Gastrocnemius medialis (tissue), 4 donors: Measurements from ENCODE around the gene IL12RB2. TPM values are rescaled to one million over a fixed set of nuclear protein-coding genes. Genes with fewer than 3 reads are reported as not detected.

ENCODE experiments used
- ATAC-seq, 2 donors: fragments of 150-250 bp; one replicate each; pipeline ENCODE4 v1.9.1; 2016
- DNase-seq, 2 donors: peaks; one replicate each; pipeline ENCODE4 v3.0.0-alpha.2; 2019
- H3K27ac ChIP-seq, 4 donors: fragments of 200-600 bp; sonication (generic); 1 replicate in 1 of 4; 2 replicates in 3 of 4; pipeline ENCODE4 v1.5.1; 2016 to 2018; ENCODE audit warnings: mild to moderate bottlenecking in 2 of 4, moderate library complexity in 1 of 4
- H3K27me3 ChIP-seq, 3 donors: fragments of 200-600 bp; sonication (generic) in 2 of 3; 1 replicate in 1 of 3; 2 replicates in 2 of 3; pipeline versions ENCODE4 v1.5.1 to v1.6.0; 2016 to 2019; ENCODE audit warnings: mild to moderate bottlenecking in 1 of 3, moderate library complexity in 1 of 3
- H3K36me3 ChIP-seq, 2 donors: fragments of 200-600 bp; sonication (generic) in 1 of 2; one replicate each; pipeline ENCODE4 v1.5.1; 2017 to 2018
- H3K4me1 ChIP-seq, 2 donors: fragments of 200-600 bp; sonication (generic) in 1 of 2; one replicate each; pipeline ENCODE4 v1.5.1; 2016 to 2017; ENCODE audit warnings: mild to moderate bottlenecking in 2 of 2
- H3K4me3 ChIP-seq, 4 donors: fragments of 200-600 bp; sonication (generic) in 3 of 4; 1 replicate in 1 of 4; 2 replicates in 3 of 4; pipeline ENCODE4 v1.5.1; 2016 to 2019; ENCODE audit warnings: mild to moderate bottlenecking in 2 of 4
- H3K9me3 ChIP-seq, 3 donors: fragments of 200-600 bp; sonication (generic) in 2 of 3; 1 replicate in 1 of 3; 2 replicates in 2 of 3; pipeline ENCODE4 v1.5.1; 2016 to 2019
- CTCF ChIP-seq, 5 experiments: fragments of 450-650 bp in 3 of 5; fragments of 200-600 bp in 2 of 5; sonication (generic) in 2 of 5; IDR thresholded peaks in 4 of 5; conservative IDR thresholded peaks in 1 of 5; 1 replicate in 4 of 5; 2 replicates in 1 of 5; pipeline ENCODE4 v1.5.1; 2016 to 2019; ENCODE audit warnings: antibody characterized with exemption in 5 of 5, mild to moderate bottlenecking in 3 of 5, moderate library complexity in 3 of 5
- POLR2A ChIP-seq, 2 donors: fragments of 450-650 bp; IDR thresholded peaks; one replicate each; pipeline ENCODE4 v1.6.1; 2017; ENCODE audit warnings: antibody characterized with exemption in 2 of 2, mild to moderate bottlenecking in 2 of 2, moderate library complexity in 2 of 2
- in situ Hi-C, 4 donors: fragments of 200-750 bp; cut with MboI; loops; one replicate each; pipeline versions ENCODE4 v1.15.0 to v1.8.0; 2017; ENCODE audit warnings: low sequenced_read_pairs in 4 of 4
- intact Hi-C: fragments of 100-400 bp; cut with DNase I; formaldehyde crosslinking; loops from one replicate; pipeline ENCODE4 v1.15.1; 2023; ENCODE audit warnings: low total_unique reads
- total RNA-seq, 4 donors: library from RNA; depleted of rRNA; stranded (reverse); fragments of >200 nt; gene quantifications; one replicate each; pipeline versions ENCODE4 v1.1.0 to v1.2.3, GENCODE V29; 2016

The IL12RB2 gene
- total RNA-seq, 4 donors from 2014 or later = 3.2 to 14.0 (median 9.2) TPM

GRCh38 chr1:67339623-67340343 is 32.1 kb downstream of the IL12RB2 start:
- ATAC-seq (peak; percentile 92 to 94), DNase-seq (peak; percentile 44 to 53)
- H3K4me1 ChIP-seq = peaks cover 14 to 20% of the 10 kb centered on the region in 2 donors
- intact Hi-C loops = loop anchor here (2.0 to 10.0 kb wide), 3 partner anchors 23 to 105 kb away; partner anchors contain the start of gene SERBP1
- peak overlapping the region; percentile 88 to 91 (median 90) for H3K27ac ChIP-seq
- in situ Hi-C loops = no loop called here
- H3K9me3 ChIP-seq = no peaks in the 10 kb centered on the region
- TF ChIP-seq POLR2A (IDR thresholded peaks at IDR 0.05) (peak in 1 of 2 donors; percentile 46), CTCF (IDR thresholded peaks at IDR 0.05 in 4 of 5, conservative IDR thresholded peaks at IDR 0.05 in 1 of 5) (no peak)
- peak overlapping the region; percentile 4 to 27 (median 17) for H3K4me3 ChIP-seq
- H3K36me3 ChIP-seq = no peaks in the 10 kb centered on the region
- no peaks in the 10 kb centered on the region for H3K27me3 ChIP-seq

GRCh38 chr1:67342076-67342890 is 34.6 kb downstream of the IL12RB2 start:
- Histone ChIP-seq H3K9me3 (no peaks in the 10 kb centered on the region), H3K4me3 (no peak overlapping the region), H3K4me1 (peaks cover 14 to 20% of the 10 kb centered on the region in 2 donors), H3K36me3 (no peaks in the 10 kb centered on the region), H3K27ac (peak overlapping the region in 2 of 4 donors; percentile 2 to 11), H3K27me3 (no peaks in the 10 kb centered on the region)
- intact Hi-C loops = loop anchor here (10.0 kb wide), 2 partner anchors 93 to 107 kb away; partner anchors contain the start of gene SERBP1
- in situ Hi-C loops = no loop called here
- DNase-seq (no peak), ATAC-seq (no peak)
- no peak for TF ChIP-seq POLR2A (IDR thresholded peaks at IDR 0.05)
- TF ChIP-seq CTCF (IDR thresholded peaks at IDR 0.05 in 4 of 5, conservative IDR thresholded peaks at IDR 0.05 in 1 of 5) = no peak

- in situ Hi-C loops = loop anchor here (5.0 kb wide), 2 partner anchors 147 to 157 kb away; no protein-coding TSS in a partner anchor
- DNase-seq = no peak
- intact Hi-C loops = loop anchor here (10.0 kb wide), 2 partner anchors 89 to 111 kb away; partner anchors contain the start of gene SERBP1
- Histone ChIP-seq H3K36me3 (no peaks in the 10 kb centered on the region), H3K4me3 (no peak overlapping the region), H3K27ac (no peak overlapping the region), H3K27me3 (no peaks in the 10 kb centered on the region), H3K4me1 (peaks cover 3 to 6% of the 10 kb centered on the region in 2 donors), H3K9me3 (no peaks in the 10 kb centered on the region)
- no peak for ATAC-seq
- TF ChIP-seq CTCF (IDR thresholded peaks at IDR 0.05 in 4 of 5, conservative IDR thresholded peaks at IDR 0.05 in 1 of 5) = no peak
- TF ChIP-seq POLR2A (IDR thresholded peaks at IDR 0.05) = no peak
Measured at GRCh38 chr1:67345556-67345955, 37.9 kb downstream of the IL12RB2 start.

GRCh38 chr1:67346982-67347381 is 39.3 kb downstream of the IL12RB2 start:
- no peak overlapping the region for H3K4me3 ChIP-seq
- H3K27ac ChIP-seq = no peak overlapping the region
- intact Hi-C loops = loop anchor here (1.0 to 10.0 kb wide), 4 partner anchors 88 to 153 kb away; partner anchors contain the start of gene SERBP1
- TF ChIP-seq CTCF (IDR thresholded peaks at IDR 0.05 in 4 of 5, conservative IDR thresholded peaks at IDR 0.05 in 1 of 5) (no peak), POLR2A (IDR thresholded peaks at IDR 0.05) (no peak)
- no peaks in the 10 kb centered on the region for H3K27me3 ChIP-seq
- peaks cover 0 to 3% of the 10 kb centered on the region in 2 donors for H3K4me1 ChIP-seq
- no peaks in the 10 kb centered on the region for H3K9me3 ChIP-seq
- in situ Hi-C loops = loop anchor here (5.0 kb wide), 2 partner anchors 145 to 155 kb away; no protein-coding TSS in a partner anchor
- DNase-seq (no peak), ATAC-seq (no peak)
- no peaks in the 10 kb centered on the region for H3K36me3 ChIP-seq
